Neural crest cell (in vitro differentiated cells): ENCODE data around the gene DUSP7. TPM values are rescaled to one million over a fixed set of nuclear protein-coding genes. Genes with fewer than 3 reads are reported as not detected.

Source experiments
- DNase-seq: peaks from one replicate; pipeline ENCODE4 v3.0.0; 2021; ENCODE audit warnings: low read depth, mixed read lengths, low spot score
- H3K27ac Mint-ChIP-seq: one replicate; pipeline ENCODE4 v1.8.0; 2021; ENCODE audit warnings: mild to moderate bottlenecking, mixed read lengths; ENCODE audit not compliant: unreplicated experiment
- H3K27me3 Mint-ChIP-seq: 2 replicates; pipeline ENCODE4 v1.8.0; 2021; ENCODE audit warnings: low read depth, mild to moderate bottlenecking, mixed read lengths
- H3K36me3 Mint-ChIP-seq: 2 replicates; pipeline ENCODE4 v1.8.0; 2021; ENCODE audit warnings: low read depth, mild to moderate bottlenecking, mixed read lengths
- H3K4me1 Mint-ChIP-seq: 2 replicates; pipeline ENCODE4 v1.8.0; 2021; ENCODE audit warnings: mixed read lengths
- H3K4me3 Mint-ChIP-seq: one replicate; pipeline ENCODE4 v1.8.0; 2021; ENCODE audit warnings: mild to moderate bottlenecking, mixed read lengths
- H3K9me3 Mint-ChIP-seq: 2 replicates; pipeline ENCODE4 v1.8.0; 2021; ENCODE audit warnings: mixed read lengths
- CTCF ChIP-seq: fragments of 200-600 bp; sonication (generic); conservative IDR thresholded peaks from 2 replicates; pipeline ENCODE4 v1.5.0; 2021; ENCODE audit warnings: antibody characterized with exemption, mild to moderate bottlenecking
- total RNA-seq: library from RNA; stranded (reverse); gene quantifications from 2 replicates; pipeline ENCODE4 v1.2.1, GENCODE V29; 2021

The DUSP7 gene
- total RNA-seq, 1 donor from 2014 or later, result 24.2 TPM

DNA sequence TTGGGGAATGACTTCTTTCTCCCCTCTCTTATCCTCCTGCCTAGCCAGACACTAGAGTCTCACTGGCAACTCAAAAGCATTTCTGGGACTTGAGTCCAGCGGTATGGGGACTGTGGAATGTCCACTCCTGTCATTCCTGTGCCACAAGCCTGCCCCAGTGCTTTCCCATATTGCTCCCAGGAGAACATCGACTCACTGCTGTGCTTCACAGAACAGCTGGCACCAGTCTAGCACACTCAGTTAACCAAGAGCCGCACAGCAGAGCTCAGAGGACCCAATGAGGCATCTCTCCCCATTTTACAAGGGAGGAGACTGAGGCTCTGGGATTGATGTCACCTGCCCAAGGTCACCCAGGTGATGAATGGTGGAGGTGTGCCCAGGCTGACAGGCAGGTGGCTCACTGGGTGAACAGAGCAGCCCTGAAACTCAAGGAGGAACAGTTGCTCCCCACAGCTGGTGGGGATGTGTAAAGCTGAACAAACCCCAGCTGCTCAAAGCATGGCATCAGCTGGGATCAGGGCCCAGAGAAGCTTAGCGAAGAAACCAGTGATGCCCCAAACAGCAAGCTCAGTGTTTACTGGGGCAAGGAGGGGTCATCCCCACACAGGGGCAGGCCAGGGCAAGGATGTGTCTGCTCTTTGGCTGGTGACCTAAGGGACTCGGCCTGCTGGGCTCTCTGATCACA, 35.4 kb upstream of the DUSP7 start:
- no peak overlapping the region for H3K27ac Mint-ChIP-seq
- no peak for DNase-seq
- TF ChIP-seq CTCF, result no peak
- peaks cover 7% of the 10 kb centered on the region for H3K36me3 Mint-ChIP-seq
- H3K4me3 Mint-ChIP-seq, result no peak overlapping the region
- H3K4me1 Mint-ChIP-seq, result peaks cover 45% of the 10 kb centered on the region
- no peaks in the 10 kb centered on the region for H3K9me3 Mint-ChIP-seq
- no peaks in the 10 kb centered on the region for H3K27me3 Mint-ChIP-seq

DNA sequence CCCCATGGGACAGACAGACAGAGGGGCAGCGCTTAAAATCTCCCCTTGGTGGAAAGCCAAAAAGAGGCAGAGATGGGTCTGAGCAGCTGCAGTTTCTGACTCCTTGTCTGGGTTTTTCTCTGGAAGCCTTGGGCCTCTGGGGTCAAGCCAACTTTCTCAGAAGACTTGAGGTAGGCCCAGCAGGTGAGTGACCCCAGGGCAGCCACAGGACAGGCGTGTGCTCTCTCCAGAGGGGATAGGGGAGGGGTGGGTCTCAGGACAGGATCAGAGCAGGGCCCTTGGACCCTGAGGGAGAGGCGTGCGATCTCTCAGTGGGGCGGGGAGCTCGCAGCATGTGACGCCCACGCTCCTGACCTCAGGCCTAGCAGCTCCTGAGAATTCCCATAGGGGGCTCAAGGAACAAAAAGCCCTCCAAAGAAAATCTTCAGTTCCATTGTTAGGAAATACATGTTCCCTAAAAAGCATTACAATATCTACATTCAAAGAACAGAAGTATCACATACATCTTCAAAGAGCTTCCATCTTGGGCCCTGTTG, 34.6 kb upstream of the DUSP7 start:
- Mint-ChIP-seq H3K27me3 (no peaks in the 10 kb centered on the region), H3K4me1 (peaks cover 45% of the 10 kb centered on the region), H3K9me3 (no peaks in the 10 kb centered on the region), H3K36me3 (peaks cover 7% of the 10 kb centered on the region), H3K27ac (no peak overlapping the region), H3K4me3 (no peak overlapping the region)
- TF ChIP-seq CTCF, result no peak
- DNase-seq, result no peak

GRCh38 chr3:52090131-52090932, 34.0 kb upstream of the DUSP7 start:
- Mint-ChIP-seq H3K27ac (peak overlapping the region; percentile 87), H3K9me3 (no peaks in the 10 kb centered on the region), H3K27me3 (no peaks in the 10 kb centered on the region), H3K4me3 (peak overlapping the region; percentile 12), H3K36me3 (peaks cover 4% of the 10 kb centered on the region), H3K4me1 (peaks cover 45% of the 10 kb centered on the region)
- no peak for TF ChIP-seq CTCF
- DNase-seq, result no peak

- Mint-ChIP-seq H3K36me3 (peaks cover 4% of the 10 kb centered on the region), H3K27me3 (no peaks in the 10 kb centered on the region), H3K4me3 (no peak overlapping the region), H3K9me3 (no peaks in the 10 kb centered on the region), H3K4me1 (peaks cover 45% of the 10 kb centered on the region), H3K27ac (peak overlapping the region; percentile 87)
- TF ChIP-seq CTCF, result no peak
- DNase-seq, result no peak
Observed at GRCh38 chr3:52089691-52090090, 33.3 kb upstream of the DUSP7 start.

GRCh38 chr3:52088445-52089367, 32.3 kb upstream of the DUSP7 start:
- DNase-seq, result peak; percentile 22
- Mint-ChIP-seq H3K9me3 (no peaks in the 10 kb centered on the region), H3K27ac (peak overlapping the region; percentile 87), H3K4me3 (no peak overlapping the region), H3K36me3 (peaks cover 4% of the 10 kb centered on the region), H3K4me1 (peaks cover 45% of the 10 kb centered on the region), H3K27me3 (no peaks in the 10 kb centered on the region)
- TF ChIP-seq CTCF, result no peak
